Central memory CD4-positive, alpha-beta T cell (primary cell): ENCODE measurements around the gene TFCP2L1.
"Not testable (repeated sequence)": the region's sequence is repeated elsewhere in the genome, so short reads cannot be mapped to it uniquely, and the experiment has no call there.

Experiments
- DNase-seq: peaks from one replicate; pipeline ENCODE4 v3.0.0; 2022

Gene TFCP2L1

GRCh38 chr2:121295911-121296650, 11.1 kb upstream of the TFCP2L1 start:
- no peak for DNase-seq

- DNase-seq, result no peak
These were observed 10.2 kb upstream of the TFCP2L1 start for GRCh38 chr2:121294881-121295840.

GRCh38 chr2:121293450-121294325, 8.7 kb upstream of the TFCP2L1 start:
- no peak for DNase-seq

- DNase-seq, result no peak
These were observed 6.2 kb upstream of the TFCP2L1 start for GRCh38 chr2:121291251-121291580.

- no peak for DNase-seq
These were observed 4.3 kb upstream of the TFCP2L1 start for GRCh38 chr2:121289271-121289670.

- DNase-seq, result no peak
These were observed 3.6 kb upstream of the TFCP2L1 start for GRCh38 chr2:121288454-121289231.

GRCh38 chr2:121287956-121288355, 3.0 kb upstream of the TFCP2L1 start:
- no peak for DNase-seq

- no peak for DNase-seq
These were observed 2.3 kb upstream of the TFCP2L1 start for GRCh38 chr2:121287146-121287798.

GRCh38 chr2:121286506-121286905, 1.5 kb upstream of the TFCP2L1 start:
- no peak for DNase-seq

GRCh38 chr2:121285926-121286325, 924 bp upstream of the TFCP2L1 start:
- no peak for DNase-seq

GRCh38 chr2:121283670-121284462, 1.1 kb downstream of the TFCP2L1 start:
- DNase-seq, result no peak

- DNase-seq, result no peak
These were observed 2.1 kb downstream of the TFCP2L1 start for GRCh38 chr2:121282800-121283385.

GRCh38 chr2:121281694-121282093, 3.3 kb downstream of the TFCP2L1 start:
- DNase-seq, result no peak

GRCh38 chr2:121281107-121281506, 3.9 kb downstream of the TFCP2L1 start:
- no peak for DNase-seq

GRCh38 chr2:121279476-121280220, 5.4 kb downstream of the TFCP2L1 start:
- no peak for DNase-seq

GRCh38 chr2:121276341-121276740, 8.7 kb downstream of the TFCP2L1 start:
- no peak for DNase-seq

- no peak for DNase-seq
These were observed 11.9 kb downstream of the TFCP2L1 start for GRCh38 chr2:121273116-121273515.

- DNase-seq, result no peak
These were observed 12.4 kb downstream of the TFCP2L1 start for GRCh38 chr2:121272596-121272995.

- not testable (repeated sequence) for DNase-seq
These were observed 15.6 kb downstream of the TFCP2L1 start for GRCh38 chr2:121269436-121269835.
